A172 (cell line): ENCODE data around the gene ANO10. TPM values are rescaled to one million over a fixed set of nuclear protein-coding genes. Genes with fewer than 3 reads are reported as not detected.
"Not testable (repeated sequence)": the region's sequence is repeated elsewhere in the genome, so short reads cannot be mapped to it uniquely, and the experiment has no call there.

ENCODE experiments used
- DNase-seq: peaks from one replicate; pipeline ENCODE4 v3.0.0-alpha.2; 2015; ENCODE audit warnings: low spot score
- total RNA-seq: library from RNA; depleted of rRNA; stranded (reverse); fragments of >200 nt; shearing (Covaris generic); gene quantifications from 2 replicates; pipeline ENCODE4 v1.2.3, GENCODE V29; 2014

The ANO10 gene
- total RNA-seq, 1 experiment from 2014 or later = 31.1 TPM

- DNase-seq = no peak
Measured at GRCh38 chr3:43627360-43627759, 5.5 kb upstream of the ANO10 start.

- no peak for DNase-seq
Measured at GRCh38 chr3:43624619-43625305, 3.0 kb upstream of the ANO10 start.

GRCh38 chr3:43620831-43621655 is 768 bp downstream of the ANO10 start:
- no peak for DNase-seq

GRCh38 chr3:43619588-43619987 is 2.2 kb downstream of the ANO10 start:
- no peak for DNase-seq

- no peak for DNase-seq
Measured at GRCh38 chr3:43618142-43618541, 3.7 kb downstream of the ANO10 start.

- DNase-seq = no peak
Measured at GRCh38 chr3:43616034-43616433, 5.8 kb downstream of the ANO10 start.

GRCh38 chr3:43615133-43615532 is 6.7 kb downstream of the ANO10 start:
- no peak for DNase-seq

GRCh38 chr3:43613976-43614375 is 7.8 kb downstream of the ANO10 start:
- no peak for DNase-seq

- DNase-seq = no peak
Measured at GRCh38 chr3:43612419-43612818, 9.4 kb downstream of the ANO10 start.

GRCh38 chr3:43609406-43609805 is 12.4 kb downstream of the ANO10 start:
- DNase-seq = no peak

- DNase-seq = no peak
Measured at GRCh38 chr3:43608751-43609150, 13.1 kb downstream of the ANO10 start.

GRCh38 chr3:43606284-43606683 is 15.5 kb downstream of the ANO10 start:
- no peak for DNase-seq

GRCh38 chr3:43599959-43600358 is 21.9 kb downstream of the ANO10 start:
- DNase-seq = not testable (repeated sequence)

GRCh38 chr3:43597961-43598360 is 23.9 kb downstream of the ANO10 start:
- no peak for DNase-seq

- DNase-seq = not testable (repeated sequence)
Measured at GRCh38 chr3:43596178-43596577, 25.6 kb downstream of the ANO10 start.

- not testable (repeated sequence) for DNase-seq
Measured at GRCh38 chr3:43595280-43595679, 26.5 kb downstream of the ANO10 start.

- DNase-seq = not testable (repeated sequence)
Measured at GRCh38 chr3:43593588-43593987, 28.2 kb downstream of the ANO10 start.

- not testable (repeated sequence) for DNase-seq
Measured at GRCh38 chr3:43591866-43592265, 29.9 kb downstream of the ANO10 start.

- DNase-seq = no peak
Measured at GRCh38 chr3:43587303-43587702, 34.5 kb downstream of the ANO10 start.

GRCh38 chr3:43584043-43584826 is 37.6 kb downstream of the ANO10 start:
- DNase-seq = no peak

GRCh38 chr3:43583481-43583880 is 38.3 kb downstream of the ANO10 start:
- DNase-seq = no peak

GRCh38 chr3:43582866-43583265 is 38.9 kb downstream of the ANO10 start:
- no peak for DNase-seq
